Neural progenitor cell (in vitro differentiated cells): ENCODE measurements around the gene MDH2. TPM values are rescaled to one million over a fixed set of nuclear protein-coding genes. Genes with fewer than 3 reads are reported as not detected.
"Not testable (repeated sequence)": the region's sequence is repeated elsewhere in the genome, so short reads cannot be mapped to it uniquely, and the experiment has no call there.

Experiments
- DNase-seq: peaks from one replicate; pipeline ENCODE4 v3.0.0-alpha.2; 2016; ENCODE audit warnings: low spot score
- H2AFZ ChIP-seq: fragments of 200-600 bp; sonication (generic); replicated peaks from 2 replicates; pipeline ENCODE4 v1.6.1; 2016; ENCODE audit warnings: antibody characterized with exemption
- H3F3A ChIP-seq: fragments of 200-600 bp; sonication (generic); 2 replicates; pipeline ENCODE4 v1.6.1; 2016; ENCODE audit warnings: antibody characterized with exemption, low read depth
- H3K27ac ChIP-seq: fragments of 200-600 bp; sonication (generic); 2 replicates; pipeline ENCODE4 v1.5.1; 2016; ENCODE audit warnings: mild to moderate bottlenecking
- H3K27me3 ChIP-seq: fragments of 200-600 bp; sonication (generic); 2 replicates; pipeline ENCODE4 v1.6.1; 2016; ENCODE audit warnings: mild to moderate bottlenecking, moderate library complexity
- H3K36me3 ChIP-seq: fragments of 200-600 bp; sonication (generic); 2 replicates; pipeline ENCODE4 v1.5.1; 2016
- H3K4me1 ChIP-seq: fragments of 200-600 bp; sonication (generic); 2 replicates; pipeline ENCODE4 v1.6.1; 2016; ENCODE audit warnings: mixed run types
- H3K4me2 ChIP-seq: fragments of 200-600 bp; sonication (generic); 2 replicates; pipeline ENCODE4 v1.6.1; 2016
- H3K4me3 ChIP-seq: fragments of 200-600 bp; sonication (generic); 2 replicates; pipeline ENCODE4 v1.5.1; 2016
- H3K79me2 ChIP-seq: fragments of 200-600 bp; sonication (generic); 2 replicates; pipeline ENCODE4 v1.6.1; 2016; ENCODE audit warnings: low read depth
- H3K9ac ChIP-seq: fragments of 200-600 bp; sonication (generic); 2 replicates; pipeline ENCODE4 v1.6.1; 2016
- H3K9me3 ChIP-seq: fragments of 200-600 bp; sonication (generic); 2 replicates; pipeline ENCODE4 v1.5.1; 2016; ENCODE audit warnings: low read depth
- H4K20me1 ChIP-seq: fragments of 200-600 bp; sonication (generic); 2 replicates; pipeline ENCODE4 v1.6.1; 2016; ENCODE audit warnings: low read depth
- H3K27ac Mint-ChIP-seq: 3 replicates; pipeline ENCODE4 v1.8.0; 2021; ENCODE audit warnings: mixed read lengths
- H3K27me3 Mint-ChIP-seq: 2 replicates; pipeline ENCODE4 v1.8.0; 2022; ENCODE audit warnings: low read depth, mild to moderate bottlenecking, inconsistent platforms, moderate library complexity, mixed read lengths; ENCODE audit not compliant: insufficient read depth
- H3K36me3 Mint-ChIP-seq: 3 replicates; pipeline ENCODE4 v1.8.0; 2021; ENCODE audit warnings: mixed read lengths
- H3K4me1 Mint-ChIP-seq: 3 replicates; pipeline ENCODE4 v1.8.0; 2021; ENCODE audit warnings: mixed read lengths
- H3K4me3 Mint-ChIP-seq: 3 replicates; pipeline ENCODE4 v1.8.0; 2021; ENCODE audit warnings: mild to moderate bottlenecking, moderate library complexity, mixed read lengths
- H3K9me3 Mint-ChIP-seq: 3 replicates; pipeline ENCODE4 v1.8.0; 2020; ENCODE audit warnings: mixed read lengths
- CTCF ChIP-seq: fragments of 200-600 bp; sonication (generic); IDR thresholded peaks from 2 replicates; pipeline ENCODE4 v1.5.1; 2017; ENCODE audit warnings: antibody characterized with exemption, mild to moderate bottlenecking
- EZH2 ChIP-seq: fragments of 200-600 bp; sonication (generic); IDR thresholded peaks from 2 replicates; pipeline ENCODE4 v1.6.1; 2017; ENCODE audit warnings: antibody characterized with exemption, mild to moderate bottlenecking, moderate library complexity
- EZH2phosphoT487 ChIP-seq: fragments of 200-600 bp; sonication (generic); IDR thresholded peaks from 2 replicates; pipeline ENCODE4 v1.6.1; 2017; ENCODE audit warnings: antibody characterized with exemption
- total RNA-seq: library from RNA; depleted of rRNA; stranded (reverse); fragments of >200 nt; gene quantifications from 2 replicates; pipeline ENCODE4 v1.2.3, GENCODE V29; 2015; ENCODE audit warnings: low replicate concordance

The MDH2 gene
- total RNA-seq, 1 donor from 2014 or later, result 51.5 TPM

GRCh38 chr7:76095908-76096307 lies 48.0 kb downstream of the MDH2 start:
- H2AFZ ChIP-seq, result no peak overlapping the region
- H3K9me3 ChIP-seq, result no peaks in the 10 kb centered on the region
- H3K27ac Mint-ChIP-seq, result no peak overlapping the region
- H3K36me3 ChIP-seq, result no peaks in the 10 kb centered on the region
- TF ChIP-seq CTCF, result no peak
- no peak for TF ChIP-seq EZH2
- TF ChIP-seq EZH2phosphoT487, result no peak
- no peak overlapping the region for H3K4me3 Mint-ChIP-seq
- H3F3A ChIP-seq, result no peaks in the 10 kb centered on the region
- no peaks in the 10 kb centered on the region for H3K4me1 ChIP-seq
- no peaks in the 10 kb centered on the region for H3K9me3 Mint-ChIP-seq
- no peak for DNase-seq
- peaks cover 7% of the 10 kb centered on the region for H3K27me3 Mint-ChIP-seq
- H3K4me3 ChIP-seq, result no peak overlapping the region
- no peaks in the 10 kb centered on the region for H3K4me1 Mint-ChIP-seq
- no peaks in the 10 kb centered on the region for H3K36me3 Mint-ChIP-seq
- no peak overlapping the region for H3K9ac ChIP-seq
- no peaks in the 10 kb centered on the region for H3K79me2 ChIP-seq
- H3K27me3 ChIP-seq, result no peaks in the 10 kb centered on the region
- H3K27ac ChIP-seq, result no peak overlapping the region
- no peak overlapping the region for H3K4me2 ChIP-seq
- H4K20me1 ChIP-seq, result no peaks in the 10 kb centered on the region

GRCh38 chr7:76101693-76102437 lies 54.0 kb downstream of the MDH2 start:
- H3K27ac Mint-ChIP-seq, H3K27ac ChIP-seq, H4K20me1 ChIP-seq, H3K4me3 ChIP-seq, H3K27me3 Mint-ChIP-seq, H3F3A ChIP-seq, H3K4me2 ChIP-seq, H3K4me1 ChIP-seq, H3K36me3 ChIP-seq, DNase-seq, H3K4me3 Mint-ChIP-seq, H2AFZ ChIP-seq, H3K36me3 Mint-ChIP-seq, H3K9me3 Mint-ChIP-seq, H3K79me2 ChIP-seq, H3K27me3 ChIP-seq, H3K9ac ChIP-seq, H3K9me3 ChIP-seq, H3K4me1 Mint-ChIP-seq: not testable (repeated sequence)

- not testable (repeated sequence) for H4K20me1 ChIP-seq, H3K4me1 Mint-ChIP-seq, H3K9me3 Mint-ChIP-seq, H3K4me3 Mint-ChIP-seq, H3K27me3 ChIP-seq, H3K27ac Mint-ChIP-seq, H3K27ac ChIP-seq, H3K36me3 Mint-ChIP-seq, H3K4me3 ChIP-seq, H3K79me2 ChIP-seq, H3F3A ChIP-seq, H3K9me3 ChIP-seq, H3K9ac ChIP-seq, H3K27me3 Mint-ChIP-seq, H3K4me1 ChIP-seq, DNase-seq, H3K36me3 ChIP-seq, H2AFZ ChIP-seq, H3K4me2 ChIP-seq
These were observed 55.9 kb downstream of the MDH2 start for GRCh38 chr7:76103788-76104187.

GRCh38 chr7:76106130-76106529 lies 58.2 kb downstream of the MDH2 start:
- H3K9me3 ChIP-seq, H3K4me3 ChIP-seq, H3K4me3 Mint-ChIP-seq, H3K79me2 ChIP-seq, H3K4me1 ChIP-seq, H3K4me2 ChIP-seq, H3F3A ChIP-seq, H3K36me3 Mint-ChIP-seq, H3K27me3 ChIP-seq, H3K9me3 Mint-ChIP-seq, H3K27ac Mint-ChIP-seq, H3K27me3 Mint-ChIP-seq, H3K4me1 Mint-ChIP-seq, H2AFZ ChIP-seq, H4K20me1 ChIP-seq, H3K36me3 ChIP-seq, H3K27ac ChIP-seq, DNase-seq, H3K9ac ChIP-seq: not testable (repeated sequence)

GRCh38 chr7:76106893-76107292 lies 59.0 kb downstream of the MDH2 start:
- Histone ChIP-seq H3K27ac (no peak overlapping the region), H3K4me3 (no peak overlapping the region), H3F3A (no peaks in the 10 kb centered on the region), H3K79me2 (no peaks in the 10 kb centered on the region), H4K20me1 (no peaks in the 10 kb centered on the region), H3K36me3 (no peaks in the 10 kb centered on the region), H3K4me1 (no peaks in the 10 kb centered on the region), H3K9me3 (no peaks in the 10 kb centered on the region), H3K9ac (no peak overlapping the region), H2AFZ (no peak overlapping the region), H3K27me3 (no peaks in the 10 kb centered on the region), H3K4me2 (no peak overlapping the region)
- DNase-seq, result no peak
- TF ChIP-seq EZH2 (no peak), CTCF (no peak), EZH2phosphoT487 (no peak)
- Mint-ChIP-seq H3K27me3 (peaks cover 4% of the 10 kb centered on the region), H3K9me3 (no peaks in the 10 kb centered on the region), H3K27ac (no peak overlapping the region), H3K36me3 (no peaks in the 10 kb centered on the region), H3K4me3 (no peak overlapping the region), H3K4me1 (no peaks in the 10 kb centered on the region)
